Gastroesophageal sphincter (tissue), 3 donors: ENCODE data around the gene DRC7.

Experiments
- CTCF ChIP-seq, 4 experiments: fragments of 200-600 bp in 2 of 4; fragments of 450-650 bp in 2 of 4; sonication (generic) in 1 of 4; IDR thresholded peaks; one replicate each; pipeline ENCODE4 v1.5.1; 2017 to 2019; ENCODE audit warnings: antibody characterized with exemption in 4 of 4, mild to moderate bottlenecking in 2 of 4, moderate library complexity in 2 of 4
- EP300 ChIP-seq: sonication (generic); formaldehyde crosslinking; IDR thresholded peaks from one replicate; pipeline ENCODE4 v1.6.1; 2017; ENCODE audit warnings: antibody characterized with exemption, mild to moderate bottlenecking
- POLR2A ChIP-seq, 2 donors: fragments of 450-650 bp; IDR thresholded peaks; one replicate each; pipeline ENCODE4 v1.6.1; 2017; ENCODE audit warnings: antibody characterized with exemption in 2 of 2, mild to moderate bottlenecking in 2 of 2, moderate library complexity in 1 of 2
- POLR2AphosphoS5 ChIP-seq: sonication (generic); formaldehyde crosslinking; IDR thresholded peaks from one replicate; pipeline ENCODE4 v1.6.1; 2017; ENCODE audit warnings: antibody characterized with exemption

- no peak for TF ChIP-seq CTCF (IDR thresholded peaks at IDR 0.05)
- no peak for TF ChIP-seq POLR2A (IDR thresholded peaks at IDR 0.05)
- no peak for TF ChIP-seq POLR2AphosphoS5
- TF ChIP-seq EP300, result no peak
Observed at GRCh38 chr16:57722210-57722499, 27.5 kb downstream of the DRC7 start.
